ENCODE measurements around the gene GPR35. TPM values are rescaled to one million over a fixed set of nuclear protein-coding genes. Genes with fewer than 3 reads are reported as not detected.
"Not testable (repeated sequence)": the region's sequence is repeated elsewhere in the genome, so short reads cannot be mapped to it uniquely, and the experiment has no call there.

Gene GPR35
- polyA plus RNA-seq, 1 donor, result 2.5 TPM

DNA sequence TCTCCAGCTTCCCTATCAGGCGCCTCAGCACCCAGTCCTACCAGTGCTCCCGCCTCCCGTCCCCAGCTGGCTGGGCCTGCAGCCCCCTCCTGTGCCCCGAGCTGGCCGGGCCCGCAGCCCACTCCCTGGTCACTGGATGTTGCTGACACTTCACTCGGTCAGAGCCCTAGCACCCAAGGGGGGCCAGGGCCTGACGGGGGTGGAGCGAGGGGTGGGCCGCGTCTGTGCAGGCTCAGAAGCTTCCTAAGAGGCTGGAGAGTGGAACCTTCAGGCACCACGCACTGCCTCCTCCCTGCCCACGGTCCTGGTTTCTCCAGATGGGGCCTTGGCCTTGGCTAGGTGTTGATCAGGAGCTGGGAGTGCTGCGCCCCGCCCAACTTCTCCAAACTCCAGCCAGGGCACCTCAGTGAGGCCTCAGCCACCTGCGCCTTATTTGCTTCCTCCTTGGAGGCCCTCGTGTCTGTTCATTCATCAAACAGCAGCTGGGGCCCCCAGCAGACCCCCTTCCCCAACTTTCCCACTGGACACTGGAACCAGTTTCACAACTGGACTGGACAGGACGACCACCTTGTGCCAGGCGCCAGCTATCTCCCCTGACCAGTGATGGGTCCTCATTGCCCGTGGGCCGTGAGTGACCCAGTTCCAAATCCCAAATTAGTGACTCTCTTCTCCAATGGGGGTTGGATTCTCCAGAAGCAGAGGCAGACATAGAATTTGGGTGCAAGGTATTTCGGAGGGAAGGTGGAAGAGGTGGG is 22.0 kb upstream of the GPR35 start:
- no peak for DNase-seq

- DNase-seq, result no peak
These were observed 21.4 kb upstream of the GPR35 start for GRCh38 chr2:240603846-240604245.

DNA sequence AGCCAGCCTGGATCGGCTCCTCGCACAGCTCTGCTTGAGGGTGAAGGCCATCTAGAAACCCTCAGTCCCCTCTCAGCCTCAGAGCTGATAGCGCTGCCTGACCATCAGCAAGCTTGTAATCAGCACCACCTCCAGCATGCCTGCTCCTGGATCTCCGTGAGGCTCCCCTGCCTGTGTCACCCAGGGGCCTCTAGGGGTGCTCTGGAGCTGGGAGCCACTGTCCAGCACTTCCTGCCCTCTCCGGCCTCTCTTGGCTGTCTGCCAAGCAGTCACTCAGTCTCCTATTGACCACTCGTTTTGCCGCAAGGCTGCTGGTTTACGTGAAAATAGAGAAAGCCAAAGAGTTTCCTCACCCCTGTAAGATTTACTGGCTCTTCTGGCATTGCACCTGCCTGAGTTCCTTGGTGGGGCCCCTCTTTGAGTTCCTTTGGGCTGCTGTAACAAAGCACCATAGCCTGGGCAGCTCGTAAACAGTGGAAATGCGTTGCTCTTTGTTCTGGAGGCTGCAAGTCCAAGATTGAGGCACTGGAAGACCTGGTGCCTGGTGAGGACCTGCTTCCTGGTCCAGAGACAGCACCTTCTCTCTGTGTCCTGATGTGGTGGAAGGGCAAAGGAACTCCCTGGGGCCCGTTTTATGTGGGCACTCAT is 20.9 kb upstream of the GPR35 start:
- DNase-seq, result peak; percentile 40

DNA sequence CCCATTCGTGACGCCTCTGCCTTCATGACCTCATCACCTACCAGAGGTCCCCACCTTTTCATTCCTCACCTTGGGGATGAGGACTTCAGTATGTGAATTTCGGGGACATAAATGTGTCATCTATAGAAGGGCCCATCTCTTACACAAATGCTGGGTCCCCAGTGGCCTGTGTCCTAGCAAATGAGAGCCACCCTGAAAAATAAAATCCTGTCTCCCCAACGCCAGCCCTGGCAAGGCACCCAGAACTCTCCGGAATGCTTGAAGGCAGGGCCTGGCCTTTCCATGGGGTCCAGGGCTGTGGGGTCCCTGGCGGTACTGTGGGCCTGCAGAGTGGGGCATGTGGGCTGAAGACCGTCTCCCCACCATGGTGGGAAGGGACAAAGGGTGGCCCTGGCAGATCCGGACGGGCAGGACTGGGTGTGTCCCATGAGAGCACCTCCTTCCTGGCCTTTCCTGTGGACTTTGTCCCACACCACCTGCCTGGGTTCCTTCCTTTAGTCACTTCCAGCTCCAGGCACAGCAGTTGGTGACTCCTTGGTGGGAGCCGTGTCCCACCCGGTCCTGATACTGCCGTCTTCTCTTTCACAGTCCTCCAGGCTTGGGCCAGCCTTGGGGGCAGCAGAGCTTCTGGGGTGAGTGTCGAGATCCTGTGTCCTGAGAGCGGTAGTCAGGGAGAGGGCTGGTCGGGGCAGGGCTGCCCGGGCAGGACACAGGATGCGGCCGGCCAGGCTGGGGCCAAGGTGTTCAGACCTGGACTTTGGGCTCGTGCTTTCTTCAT is 20.2 kb upstream of the GPR35 start:
- DNase-seq, result no peak

- no peak for DNase-seq
These were observed 19.2 kb upstream of the GPR35 start for GRCh38 chr2:240605867-240606743.

- no peak for DNase-seq
These were observed 13.6 kb upstream of the GPR35 start for GRCh38 chr2:240611601-240612210.

DNA sequence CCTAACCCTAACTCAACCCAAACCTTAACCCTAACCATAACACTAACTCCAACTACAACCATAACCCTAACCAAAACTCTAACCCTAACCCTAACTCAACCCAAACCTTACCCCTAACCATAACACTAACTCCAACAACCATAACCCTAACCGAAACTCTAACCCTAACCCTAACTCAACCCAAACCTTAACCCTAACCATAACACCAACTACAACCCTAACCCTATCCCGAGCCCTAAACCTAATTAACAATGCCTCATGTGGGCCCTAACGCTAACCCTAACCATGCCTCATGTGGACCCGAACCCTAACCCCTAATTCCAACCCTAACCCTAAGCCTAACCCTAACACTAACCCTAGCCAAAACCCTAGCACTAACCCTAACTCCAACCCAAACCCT is 11.5 kb upstream of the GPR35 start:
- no peak for DNase-seq

- no peak for DNase-seq
These were observed 10.9 kb upstream of the GPR35 start for GRCh38 chr2:240614391-240614790.

DNA sequence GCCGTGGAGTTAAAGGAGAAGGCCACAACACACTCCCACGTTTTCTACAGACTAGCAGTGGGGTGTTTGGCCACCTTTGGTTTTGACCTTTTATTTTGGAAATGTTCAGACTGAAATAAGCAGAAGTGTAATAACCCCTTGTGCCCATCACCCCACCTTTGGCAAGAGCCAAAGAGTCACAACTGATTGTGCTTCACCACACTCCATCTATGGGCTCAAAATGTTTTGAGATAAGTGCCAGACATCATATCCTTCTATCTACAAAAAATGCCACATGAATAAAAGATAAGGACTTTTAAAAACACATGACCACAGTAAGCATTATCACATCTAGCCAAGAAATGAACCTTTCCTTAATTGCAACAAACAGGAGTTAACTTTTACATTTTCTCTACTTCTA is 9.9 kb upstream of the GPR35 start:
- DNase-seq, result no peak

DNA sequence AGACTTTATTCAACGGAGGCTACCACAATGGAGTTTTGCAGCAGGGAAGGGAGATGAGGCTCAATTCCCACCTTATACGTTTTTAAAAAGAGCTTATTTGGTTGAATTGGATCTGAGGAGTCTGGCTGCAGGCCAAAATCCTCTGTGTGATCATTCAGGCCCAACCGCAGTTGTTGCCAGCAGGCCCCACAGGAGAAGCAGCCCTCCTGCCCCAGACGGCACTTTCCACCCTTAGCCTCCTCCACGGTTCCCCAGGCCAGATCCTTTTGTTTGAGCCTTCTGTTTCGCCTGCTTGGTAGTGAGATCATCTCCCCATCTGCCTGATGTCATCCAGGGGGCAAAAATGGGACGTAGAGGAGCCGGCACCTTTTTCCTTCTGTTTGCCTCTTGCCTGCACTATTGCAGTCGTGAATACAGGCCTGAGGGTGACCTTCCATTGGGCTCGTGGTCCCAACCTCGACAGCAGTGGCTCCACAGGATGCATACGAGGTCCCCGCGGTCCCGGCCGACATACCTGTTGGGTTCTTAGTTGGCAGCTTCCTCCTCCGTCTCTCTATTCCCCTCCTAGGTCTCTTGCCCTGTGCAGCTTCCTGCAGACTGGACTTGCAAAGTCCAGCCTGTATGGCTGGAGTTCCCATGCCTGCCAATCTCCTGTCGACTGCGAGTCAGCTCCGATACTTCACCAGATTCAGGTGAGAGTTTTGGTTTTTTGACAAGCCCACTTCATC is 9.3 kb upstream of the GPR35 start:
- no peak for DNase-seq

- DNase-seq, result not testable (repeated sequence)
These were observed 8.2 kb upstream of the GPR35 start for GRCh38 chr2:240616860-240617666.

DNA sequence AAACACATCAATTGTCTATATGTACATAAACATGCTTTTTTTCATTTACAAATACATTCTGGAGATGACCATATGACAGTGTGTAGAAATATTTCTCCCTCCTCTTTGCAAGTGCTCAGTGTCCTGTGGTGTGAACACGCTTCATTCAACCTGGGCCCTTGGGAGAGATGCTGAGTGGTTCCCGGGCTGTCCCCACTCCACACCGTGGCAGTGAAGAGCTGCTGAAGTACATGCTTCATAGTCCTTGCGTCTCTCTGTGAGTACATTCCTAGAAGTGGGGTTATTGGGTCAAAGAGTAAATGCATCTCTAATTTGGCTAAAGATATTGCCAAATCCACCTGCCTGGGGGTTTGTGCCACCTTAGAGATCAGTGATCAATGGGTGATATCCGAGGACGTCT is 6.5 kb upstream of the GPR35 start:
- no peak for DNase-seq

GRCh38 chr2:240619506-240620148 is 5.7 kb upstream of the GPR35 start:
- no peak for DNase-seq

DNA sequence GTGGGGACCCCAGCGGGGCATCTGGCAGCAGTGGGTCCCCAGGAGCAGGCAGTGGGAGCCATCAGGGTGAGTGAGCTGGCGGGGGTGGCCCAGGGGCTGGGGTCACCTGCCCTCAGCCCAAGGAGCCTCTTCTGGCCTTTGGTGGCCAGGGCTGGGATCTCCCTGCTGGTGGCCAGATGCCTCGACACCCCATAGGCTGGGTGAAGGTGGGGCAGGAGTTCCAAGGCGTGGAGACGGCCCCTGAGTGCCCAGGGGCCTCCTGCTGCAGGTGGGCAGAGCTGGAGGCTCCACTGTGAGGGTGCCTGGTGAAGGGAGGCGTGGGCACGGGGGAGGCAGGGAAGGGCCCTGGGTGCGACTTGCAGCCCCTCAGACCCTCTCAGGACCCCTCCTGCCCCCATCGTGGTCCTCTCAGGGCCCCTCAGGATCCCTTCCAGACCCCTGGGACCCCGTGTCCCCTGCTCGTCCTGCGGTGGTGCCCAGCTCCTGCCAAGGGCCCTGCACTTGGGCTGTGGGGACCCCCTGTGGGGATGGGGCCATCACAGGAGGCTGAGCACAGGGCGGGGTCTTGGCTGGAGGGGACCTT is 5.0 kb upstream of the GPR35 start:
- DNase-seq, result no peak

DNA sequence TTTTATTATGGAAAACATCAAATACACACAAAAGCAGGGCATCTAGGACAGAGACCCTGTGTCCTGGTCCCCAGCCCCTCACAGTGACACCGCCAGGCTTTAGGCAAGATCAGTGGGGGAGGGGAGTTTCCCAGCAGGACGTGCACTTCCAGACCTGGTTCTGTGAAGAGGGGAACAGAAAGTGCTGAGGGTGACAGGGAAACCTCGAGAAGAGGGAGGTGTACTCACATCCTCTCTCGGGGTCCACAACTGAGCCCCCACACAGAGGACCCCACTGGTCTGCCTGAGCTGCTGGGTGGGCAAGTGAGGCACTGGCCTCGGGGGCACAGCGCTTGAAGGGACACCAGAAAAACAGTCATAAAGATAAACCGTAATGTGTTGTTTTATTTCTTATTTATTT is 4.4 kb upstream of the GPR35 start:
- no peak for DNase-seq

DNA sequence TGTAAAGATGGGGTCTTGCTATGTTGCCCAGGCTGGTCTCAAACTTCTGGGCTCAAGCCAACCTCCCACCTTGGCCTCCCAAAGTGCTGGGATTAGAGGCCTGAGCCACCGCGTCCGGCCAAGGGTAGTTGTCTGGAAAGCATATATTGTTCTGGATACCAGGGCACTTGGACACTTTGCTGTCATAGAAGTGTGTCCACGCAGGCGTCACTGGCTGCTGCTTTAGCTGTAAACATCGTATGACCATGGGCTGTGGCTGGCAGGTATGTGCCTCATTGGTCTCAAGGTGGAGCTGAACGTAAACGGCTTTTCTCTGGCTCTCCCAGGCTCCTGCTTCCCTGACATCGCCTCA is 3.2 kb upstream of the GPR35 start:
- no peak for DNase-seq

DNA sequence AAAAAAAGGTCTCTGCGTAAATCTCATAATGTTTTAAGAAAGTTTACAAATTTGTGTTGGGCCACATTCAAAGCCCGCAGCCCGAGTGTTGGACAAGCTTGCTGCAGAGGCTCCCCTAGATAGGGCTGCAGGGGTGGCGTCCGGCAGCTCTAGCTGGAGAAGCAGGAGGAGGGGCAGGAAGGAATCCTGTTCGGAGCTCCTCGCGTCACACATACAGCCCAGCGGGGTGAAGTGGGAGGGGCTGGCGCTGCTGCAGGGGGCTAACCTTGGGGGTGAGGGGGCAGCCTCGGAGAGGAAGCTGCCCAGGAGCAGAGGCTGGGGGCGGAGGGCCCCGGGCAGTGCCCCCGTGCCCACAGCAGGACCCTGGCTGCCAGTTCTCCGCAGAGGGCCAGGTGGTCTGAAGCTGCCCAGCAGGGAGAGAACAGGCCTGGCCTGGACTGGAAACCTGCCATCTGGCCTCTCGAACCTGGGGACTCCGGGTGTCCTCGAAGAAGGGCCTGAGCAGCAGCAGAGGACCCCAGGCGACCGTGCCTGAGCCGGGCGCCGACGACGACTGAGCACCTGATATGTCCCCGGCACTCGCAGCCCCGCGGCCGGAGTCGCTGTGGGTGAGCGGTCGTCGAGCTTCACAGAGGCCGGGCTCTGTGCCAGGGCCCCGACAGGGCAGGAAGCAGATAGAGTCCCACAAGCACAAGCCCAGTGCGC is 2.6 kb upstream of the GPR35 start:
- DNase-seq, result no peak

DNA sequence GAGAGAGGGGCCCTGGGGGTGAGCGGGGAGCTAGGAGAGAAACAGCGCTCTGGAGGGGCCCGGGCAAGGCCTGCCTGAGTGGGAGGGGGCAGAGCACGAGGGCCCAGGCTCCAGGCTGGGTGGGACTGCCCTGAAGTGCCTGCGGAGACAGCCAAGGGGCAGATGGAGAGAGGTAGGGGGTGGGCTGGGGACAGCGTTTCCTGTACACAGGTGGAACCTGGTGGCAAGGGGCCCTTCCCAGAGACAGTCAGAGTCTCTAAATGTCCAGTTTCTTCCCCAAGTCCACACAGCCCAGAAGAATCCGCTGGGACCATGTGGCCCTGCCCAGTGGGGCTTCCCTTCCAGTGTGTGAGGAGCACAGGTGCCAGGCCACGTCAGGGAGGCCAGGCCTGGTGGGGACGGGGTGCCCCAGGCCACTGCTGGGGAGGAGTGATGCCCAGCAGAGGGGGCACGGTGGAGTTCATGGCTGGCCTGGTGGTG is 1.7 kb upstream of the GPR35 start:
- no peak for DNase-seq
